SJSA1 (cell line): Measurements from ENCODE around the gene RINT1. TPM values are rescaled to one million over a fixed set of nuclear protein-coding genes. Genes with fewer than 3 reads are reported as not detected.
A peak's percentile ranks its signal among the peaks of the same experiment; 100 is the strongest.

ENCODE experiments used
- DNase-seq, 2 experiments: peaks; one replicate each; pipeline ENCODE4 v3.0.0-alpha.2; 2015 to 2020; ENCODE audit warnings: low spot score in 2 of 2, low read depth in 1 of 2
- H3K27ac ChIP-seq: fragments of 250-450 bp; sonication (Bioruptor Pico); 2 replicates; pipeline ENCODE4 v1.5.1; 2020; ENCODE audit warnings: mild to moderate bottlenecking, moderate library complexity
- H3K27me3 ChIP-seq: fragments of 250-450 bp; sonication (Bioruptor Pico); replicated peaks from 2 replicates; pipeline ENCODE4 v1.5.1; 2020; ENCODE audit warnings: mild to moderate bottlenecking, moderate library complexity
- H3K36me3 ChIP-seq: fragments of 250-450 bp; sonication (Bioruptor Pico); 2 replicates; pipeline ENCODE4 v1.5.1; 2020; ENCODE audit warnings: mild to moderate bottlenecking
- H3K4me1 ChIP-seq: fragments of 250-450 bp; sonication (Bioruptor Pico); replicated peaks from 2 replicates; pipeline ENCODE4 v1.6.1; 2021; ENCODE audit warnings: mild to moderate bottlenecking
- H3K4me3 ChIP-seq: fragments of 250-450 bp; sonication (Bioruptor Pico); 2 replicates; pipeline ENCODE4 v1.5.1; 2020; ENCODE audit warnings: mild to moderate bottlenecking
- H3K9me3 ChIP-seq: fragments of 250-450 bp; sonication (Bioruptor Pico); replicated peaks from 2 replicates; pipeline ENCODE4 v1.5.1; 2020; ENCODE audit warnings: mild to moderate bottlenecking
- total RNA-seq: library from RNA; depleted of rRNA; stranded (reverse); fragments of >200 nt; shearing (Covaris generic); gene quantifications from 2 replicates; pipeline ENCODE4 v1.2.3, GENCODE V29; 2014

RINT1 gene
- total RNA-seq, 1 experiment from 2014 or later = 11.1 TPM

- Histone ChIP-seq H3K4me1 (no peaks in the 10 kb centered on the region), H3K27me3 (no peaks in the 10 kb centered on the region), H3K36me3 (no peaks in the 10 kb centered on the region), H3K9me3 (no peaks in the 10 kb centered on the region), H3K4me3 (no peak overlapping the region), H3K27ac (no peak overlapping the region)
- no peak for DNase-seq
Measured at GRCh38 chr7:105577251-105577650, 45.2 kb downstream of the RINT1 start.

GRCh38 chr7:105578496-105578895 is 46.5 kb downstream of the RINT1 start:
- Histone ChIP-seq H3K27me3 (no peaks in the 10 kb centered on the region), H3K4me3 (no peak overlapping the region), H3K27ac (no peak overlapping the region), H3K36me3 (no peaks in the 10 kb centered on the region), H3K9me3 (no peaks in the 10 kb centered on the region; the same call in 1 of the 2 replicates), H3K4me1 (no peaks in the 10 kb centered on the region)
- DNase-seq = no peak

- Histone ChIP-seq H3K9me3 (no peaks in the 10 kb centered on the region; the same call in 1 of the 2 replicates), H3K27ac (no peak overlapping the region), H3K4me3 (no peak overlapping the region), H3K27me3 (no peaks in the 10 kb centered on the region), H3K4me1 (no peaks in the 10 kb centered on the region), H3K36me3 (no peaks in the 10 kb centered on the region)
- no peak for DNase-seq
Measured at GRCh38 chr7:105580022-105580740, 48.2 kb downstream of the RINT1 start.

- Histone ChIP-seq H3K27me3 (no peaks in the 10 kb centered on the region), H3K4me1 (no peaks in the 10 kb centered on the region), H3K36me3 (no peaks in the 10 kb centered on the region), H3K9me3 (no peaks in the 10 kb centered on the region; the same call in 1 of the 2 replicates), H3K27ac (no peak within 1 kb of the TSS), H3K4me3 (no peak within 1 kb of the TSS)
- DNase-seq = no peak
Measured at GRCh38 chr7:105581066-105581811, 49.2 kb downstream of the RINT1 start, which contains the start of gene EFCAB10. Gene EFCAB10, minus strand, starts transcription at chr7:105581493. Its CDS starts 30 bp downstream, at chr7:105581463.

GRCh38 chr7:105583061-105583460 is 51.1 kb downstream of the RINT1 start:
- Histone ChIP-seq H3K4me3 (no peak overlapping the region), H3K4me1 (no peaks in the 10 kb centered on the region), H3K9me3 (no peaks in the 10 kb centered on the region; the same call in 1 of the 2 replicates), H3K27me3 (no peaks in the 10 kb centered on the region), H3K36me3 (no peaks in the 10 kb centered on the region), H3K27ac (no peak overlapping the region)
- no peak for DNase-seq

- H3K27me3 ChIP-seq = no peaks in the 10 kb centered on the region
- no peak overlapping the region for H3K27ac ChIP-seq
- H3K9me3 ChIP-seq = no peaks in the 10 kb centered on the region; the same call in 1 of the 2 replicates
- H3K36me3 ChIP-seq = no peaks in the 10 kb centered on the region
- no peak for DNase-seq
- H3K4me3 ChIP-seq = no peak overlapping the region
- H3K4me1 ChIP-seq = no peaks in the 10 kb centered on the region
Measured at GRCh38 chr7:105584165-105584564, 52.2 kb downstream of the RINT1 start.

- no peaks in the 10 kb centered on the region; the same call in 1 of the 2 replicates for H3K9me3 ChIP-seq
- H3K27me3 ChIP-seq = no peaks in the 10 kb centered on the region
- DNase-seq = no peak
- no peak overlapping the region for H3K4me3 ChIP-seq
- no peak overlapping the region for H3K27ac ChIP-seq
- no peaks in the 10 kb centered on the region for H3K36me3 ChIP-seq
- H3K4me1 ChIP-seq = no peaks in the 10 kb centered on the region
Measured at GRCh38 chr7:105585850-105586500, 54.0 kb downstream of the RINT1 start.

- no peaks in the 10 kb centered on the region for H3K4me1 ChIP-seq
- DNase-seq = no peak
Measured at GRCh38 chr7:105587909-105588635, 56.1 kb downstream of the RINT1 start.

GRCh38 chr7:105589356-105590077 is 57.5 kb downstream of the RINT1 start:
- Histone ChIP-seq H3K9me3 (no peaks in the 10 kb centered on the region), H3K27ac (no peak overlapping the region), H3K4me1 (no peaks in the 10 kb centered on the region), H3K4me3 (no peak overlapping the region), H3K27me3 (no peaks in the 10 kb centered on the region), H3K36me3 (no peaks in the 10 kb centered on the region)
- DNase-seq = peak; percentile 52 to 64

More at GRCh38 chr7:105587909-105588635, 56.1 kb downstream of the RINT1 start:
- no peaks in the 10 kb centered on the region for H3K36me3 ChIP-seq
- no peak overlapping the region for H3K27ac ChIP-seq
- no peaks in the 10 kb centered on the region for H3K27me3 ChIP-seq
- no peaks in the 10 kb centered on the region; the same call in 1 of the 2 replicates for H3K9me3 ChIP-seq
- H3K4me3 ChIP-seq = no peak overlapping the region

- no peaks in the 10 kb centered on the region for H3K27me3 ChIP-seq
- no peaks in the 10 kb centered on the region for H3K9me3 ChIP-seq
- H3K36me3 ChIP-seq = no peaks in the 10 kb centered on the region
- no peak overlapping the region for H3K4me3 ChIP-seq
- no peaks in the 10 kb centered on the region for H3K4me1 ChIP-seq
- DNase-seq = no peak
- no peak overlapping the region for H3K27ac ChIP-seq
Measured at GRCh38 chr7:105590793-105591192, 58.8 kb downstream of the RINT1 start.

- H3K4me1 ChIP-seq = no peaks in the 10 kb centered on the region
- H3K36me3 ChIP-seq = no peaks in the 10 kb centered on the region
- no peak overlapping the region for H3K4me3 ChIP-seq
- no peak for DNase-seq
- no peak overlapping the region for H3K27ac ChIP-seq
- H3K27me3 ChIP-seq = no peaks in the 10 kb centered on the region
- H3K9me3 ChIP-seq = no peaks in the 10 kb centered on the region
Measured at GRCh38 chr7:105591522-105591921, 59.5 kb downstream of the RINT1 start.

GRCh38 chr7:105594034-105594433 is 62.0 kb downstream of the RINT1 start:
- Histone ChIP-seq H3K4me1 (no peaks in the 10 kb centered on the region), H3K27ac (no peak overlapping the region), H3K36me3 (no peaks in the 10 kb centered on the region), H3K27me3 (no peaks in the 10 kb centered on the region), H3K9me3 (no peaks in the 10 kb centered on the region), H3K4me3 (no peak overlapping the region)
- no peak for DNase-seq

GRCh38 chr7:105596866-105597265 is 64.9 kb downstream of the RINT1 start:
- H3K36me3 ChIP-seq = no peaks in the 10 kb centered on the region
- H3K4me3 ChIP-seq = no peak overlapping the region
- no peak for DNase-seq
- H3K4me1 ChIP-seq = 0 out of 2 replicates have a peak, but pooled peaks cover 4% of the 10 kb centered on the region
- no peaks in the 10 kb centered on the region for H3K27me3 ChIP-seq
- no peaks in the 10 kb centered on the region for H3K9me3 ChIP-seq
- no peak overlapping the region for H3K27ac ChIP-seq
